Measurements from ENCODE around the gene DNER. TPM values are rescaled to one million over a fixed set of nuclear protein-coding genes. Genes with fewer than 3 reads are reported as not detected.

Gene DNER
- total and polyA plus RNA-seq, 2 donors (not counting 1 experiment from before 2014, with no cell fraction given): not detected

GRCh38 chr2:229715895-229716507, 1.6 kb upstream of the DNER start:
- DNase-seq: peak; percentile 46
- ATAC-seq (ENCODE audit: low read depth): no peak
- H4K20me1 ChIP-seq (ENCODE audit: control insufficient read depth, insufficient read depth, low read length, poor library complexity, severe bottlenecking): no peaks in the 10 kb centered on the region
- no peak overlapping the region for H3K4me2 ChIP-seq (replicated peaks; ENCODE audit: low read depth, low read length, poor library complexity, severe bottlenecking)
- H3K4me1 ChIP-seq (ENCODE audit: control insufficient read depth in 2 of 2, insufficient read depth in 2 of 2, low read length in 2 of 2): peaks cover 22 to 25% of the 10 kb centered on the region in 2 donors
- H3K27ac ChIP-seq (ENCODE audit: low read length in 2 of 2): no peak overlapping the region
- peak; percentile 53 for TF ChIP-seq CTCF (IDR thresholded peaks at IDR 0.05)
- no peak for TF ChIP-seq EZH2 (IDR thresholded peaks at IDR 0.05; ENCODE audit: borderline replicate concordance, insufficient read depth, low read depth, low read length, poor library complexity, severe bottlenecking)
- Mint-ChIP-seq H3K27ac (no peak overlapping the region), H3K27me3 (peaks cover 65% of the 10 kb centered on the region), H3K9me3 (ENCODE audit: insufficient read depth) (peaks cover 4% of the 10 kb centered on the region), H3K4me1 (peaks cover 16% of the 10 kb centered on the region), H3K4me3 (peak overlapping the region; percentile 51)
- H3K9ac ChIP-seq (ENCODE audit: low read length): no peak overlapping the region
- H3K27me3 ChIP-seq (replicated peaks in 1 of 4; ENCODE audit: control extremely low read depth in 1 of 4, control insufficient read depth in 3 of 4, insufficient read depth in 4 of 4, low read length in 3 of 4): peaks cover 0 to 64% (median 46%) of the 10 kb centered on the region in 4 experiments
- POLR2A ChIA-PET: no interaction called here
- no peak overlapping the region for H3K4me3 ChIP-seq (ENCODE audit: control extremely low read depth in 1 of 5, extremely low read depth in 1 of 5, insufficient read depth in 1 of 5, low read depth in 2 of 5, low read length in 4 of 5)
- 25% methylated on average over 1 of the region's 4 CpGs for WGBS (ENCODE audit: insufficient coverage)
- H3K36me3 ChIP-seq (replicated peaks in 1 of 2; ENCODE audit: control extremely low read depth in 1 of 2, control insufficient read depth in 1 of 2, extremely low read depth in 1 of 2, insufficient read depth in 2 of 2, low read length in 1 of 2): no peaks in the 10 kb centered on the region
- CTCF ChIA-PET: interaction anchor here (0.7 kb wide), 1 partner anchor 1825 kb away, joined by 3 read pairs; no protein-coding TSS in a partner anchor
- intact Hi-C loops (cut with micrococcal nuclease): no loop called here
- no peak overlapping the region for H2AFZ ChIP-seq (ENCODE audit: insufficient read depth, low read depth, low read length, poor library complexity, severe bottlenecking)
- no peaks in the 10 kb centered on the region for H3K79me2 ChIP-seq (ENCODE audit: control insufficient read depth, insufficient read depth, low read length)
- peaks cover 0 to 8% (median 0%) of the 10 kb centered on the region in 3 donors for H3K9me3 ChIP-seq (ENCODE audit: control extremely low read depth in 1 of 3, control insufficient read depth in 2 of 3, insufficient read depth in 1 of 3, low read length in 2 of 3)
